ENCODE results near the gene EPHA10. TPM values are rescaled to one million over a fixed set of nuclear protein-coding genes. Genes with fewer than 3 reads are reported as not detected.

The EPHA10 gene
- total RNA-seq, 1 donor from 2014 or later = 0.13 TPM

- no peak for DNase-seq (ENCODE audit: low spot score)
- Mint-ChIP-seq H3K36me3 (ENCODE audit: low read depth, unreplicated experiment) (no peaks in the 10 kb centered on the region), H3K27me3 (ENCODE audit: unreplicated experiment) (peaks cover 6% of the 10 kb centered on the region), H3K4me3 (ENCODE audit: unreplicated experiment) (no peak overlapping the region), H3K27ac (ENCODE audit: unreplicated experiment) (no peak overlapping the region), H3K9me3 (ENCODE audit: unreplicated experiment) (no peaks in the 10 kb centered on the region), H3K4me1 (ENCODE audit: unreplicated experiment) (no peaks in the 10 kb centered on the region)
- TF ChIP-seq CTCF (IDR thresholded peaks at IDR 0.05; ENCODE audit: unreplicated experiment) = no peak
Observed at GRCh38 chr1:37723390-37724078, 41.4 kb downstream of the EPHA10 start.

- no peaks in the 10 kb centered on the region for H3K36me3 Mint-ChIP-seq (ENCODE audit: low read depth, unreplicated experiment)
- no peaks in the 10 kb centered on the region for H3K9me3 Mint-ChIP-seq (ENCODE audit: unreplicated experiment)
- peaks cover 3% of the 10 kb centered on the region for H3K27me3 Mint-ChIP-seq (ENCODE audit: unreplicated experiment)
- no peaks in the 10 kb centered on the region for H3K4me1 Mint-ChIP-seq (ENCODE audit: unreplicated experiment)
- H3K4me3 Mint-ChIP-seq (ENCODE audit: unreplicated experiment) = no peak overlapping the region
- no peak for DNase-seq (ENCODE audit: low spot score)
- TF ChIP-seq CTCF (IDR thresholded peaks at IDR 0.05; ENCODE audit: unreplicated experiment) = no peak
- H3K27ac Mint-ChIP-seq (ENCODE audit: unreplicated experiment) = no peak overlapping the region
Observed at GRCh38 chr1:37723072-37723389, 41.9 kb downstream of the EPHA10 start.

GRCh38 chr1:37722181-37723071 lies 42.5 kb downstream of the EPHA10 start:
- no peaks in the 10 kb centered on the region for H3K4me1 Mint-ChIP-seq (ENCODE audit: unreplicated experiment)
- no peak overlapping the region for H3K4me3 Mint-ChIP-seq (ENCODE audit: unreplicated experiment)
- no peaks in the 10 kb centered on the region for H3K36me3 Mint-ChIP-seq (ENCODE audit: low read depth, unreplicated experiment)
- no peak for TF ChIP-seq CTCF (IDR thresholded peaks at IDR 0.05; ENCODE audit: unreplicated experiment)
- H3K9me3 Mint-ChIP-seq (ENCODE audit: unreplicated experiment) = no peaks in the 10 kb centered on the region
- no peak overlapping the region for H3K27ac Mint-ChIP-seq (ENCODE audit: unreplicated experiment)
- peaks cover 3% of the 10 kb centered on the region for H3K27me3 Mint-ChIP-seq (ENCODE audit: unreplicated experiment)
- DNase-seq (ENCODE audit: low spot score) = no peak

GRCh38 chr1:37721565-37721964 lies 43.4 kb downstream of the EPHA10 start:
- Mint-ChIP-seq H3K27me3 (ENCODE audit: unreplicated experiment) (peaks cover 6% of the 10 kb centered on the region), H3K4me1 (ENCODE audit: unreplicated experiment) (no peaks in the 10 kb centered on the region), H3K4me3 (ENCODE audit: unreplicated experiment) (no peak overlapping the region), H3K9me3 (ENCODE audit: unreplicated experiment) (no peaks in the 10 kb centered on the region), H3K27ac (ENCODE audit: unreplicated experiment) (no peak overlapping the region), H3K36me3 (ENCODE audit: low read depth, unreplicated experiment) (no peaks in the 10 kb centered on the region)
- DNase-seq (ENCODE audit: low spot score) = no peak
- no peak for TF ChIP-seq CTCF (IDR thresholded peaks at IDR 0.05; ENCODE audit: unreplicated experiment)
